Neuronal stem cell (in vitro differentiated cells): Measurements from ENCODE around the gene GP2.
"Not testable (repeated sequence)": the region's sequence is repeated elsewhere in the genome, so short reads cannot be mapped to it uniquely, and the experiment has no call there.

ENCODE experiments used
- DNase-seq: peaks from one replicate; pipeline ENCODE4 v3.0.0-alpha.2; 2013; ENCODE audit warnings: low spot score
- H2AFZ ChIP-seq: one replicate; pipeline ENCODE4 v1.6.1; 2013; ENCODE audit warnings: mild to moderate bottlenecking, low read length, inconsistent platforms
- H2AK5ac ChIP-seq: 2 replicates; pipeline ENCODE4 v1.6.1; 2013; ENCODE audit warnings: low read depth, mild to moderate bottlenecking, inconsistent platforms, low read length, moderate library complexity, mixed read lengths
- H2BK120ac ChIP-seq: 2 replicates; pipeline ENCODE4 v1.6.1; 2013; ENCODE audit warnings: low read depth, mild to moderate bottlenecking, inconsistent platforms, low read length, moderate library complexity, mixed read lengths
- H2BK12ac ChIP-seq: one replicate; pipeline ENCODE4 v1.6.1; 2013; ENCODE audit warnings: low read length, inconsistent platforms
- H2BK15ac ChIP-seq: 2 replicates; pipeline ENCODE4 v1.6.1; 2013; ENCODE audit warnings: mild to moderate bottlenecking, low read length, inconsistent platforms, mixed read lengths
- H2BK5ac ChIP-seq: one replicate; pipeline ENCODE4 v1.6.1; 2013; ENCODE audit warnings: inconsistent platforms, mild to moderate bottlenecking, low read length, moderate library complexity
- H3K14ac ChIP-seq: one replicate; pipeline ENCODE4 v1.6.1; 2013; ENCODE audit warnings: low read length, inconsistent platforms
- H3K18ac ChIP-seq: 2 replicates; pipeline ENCODE4 v1.6.1; 2013; ENCODE audit warnings: low read length, inconsistent platforms
- H3K23ac ChIP-seq: 2 replicates; pipeline ENCODE4 v1.6.1; 2013; ENCODE audit warnings: low read depth, mild to moderate bottlenecking, mixed read lengths, low read length, inconsistent platforms; ENCODE audit not compliant: poor library complexity
- H3K27ac ChIP-seq: replicated peaks from 3 replicates; pipeline ENCODE4 v1.5.1; 2013; ENCODE audit warnings: low read length, inconsistent platforms
- H3K27me3 ChIP-seq, 3 experiments: 2 replicates each; pipeline ENCODE4 v1.6.1; 2013; ENCODE audit warnings: low read length in 3 of 3, mild to moderate bottlenecking in 2 of 3, inconsistent platforms in 1 of 3, low read depth in 1 of 3, mixed read lengths in 1 of 3, moderate library complexity in 1 of 3; ENCODE audit not compliant: control insufficient read depth in 3 of 3, insufficient read depth in 3 of 3
- H3K36me3 ChIP-seq, 2 donors: replicated peaks in 1 of 2; 2 replicates each; pipeline ENCODE4 v1.6.1; 2013; ENCODE audit warnings: low read length in 2 of 2; ENCODE audit not compliant: control insufficient read depth in 2 of 2, insufficient read depth in 2 of 2
- H3K4ac ChIP-seq: 2 replicates; pipeline ENCODE4 v1.6.1; 2013; ENCODE audit warnings: inconsistent platforms, mild to moderate bottlenecking, low read length, moderate library complexity
- H3K4me1 ChIP-seq, 2 donors: 1 replicate in 1 of 2; 2 replicates in 1 of 2; pipeline ENCODE4 v1.6.1; 2013; ENCODE audit warnings: low read length in 2 of 2, low read depth in 1 of 2; ENCODE audit not compliant: control insufficient read depth in 2 of 2, insufficient read depth in 1 of 2
- H3K4me2 ChIP-seq: one replicate; pipeline ENCODE4 v1.6.1; 2013; ENCODE audit warnings: mild to moderate bottlenecking, low read length, inconsistent platforms; ENCODE audit not compliant: insufficient read depth, poor library complexity, severe bottlenecking
- H3K4me3 ChIP-seq, 2 donors: 2 replicates each; pipeline ENCODE4 v1.5.1; 2013; ENCODE audit warnings: low read length in 2 of 2, mild to moderate bottlenecking in 2 of 2, inconsistent platforms in 1 of 2, moderate library complexity in 1 of 2
- H3K79me1 ChIP-seq: one replicate; pipeline ENCODE4 v1.6.1; 2013; ENCODE audit warnings: low read depth, mild to moderate bottlenecking, inconsistent platforms, low read length, moderate library complexity
- H3K9ac ChIP-seq: one replicate; pipeline ENCODE4 v1.6.1; 2013; ENCODE audit warnings: mild to moderate bottlenecking, low read depth, low read length, inconsistent platforms; ENCODE audit not compliant: poor library complexity
- H3K9me3 ChIP-seq, 2 donors: replicated peaks in 1 of 2; 2 replicates each; pipeline versions ENCODE3 to v1.6.1; 2013; ENCODE audit warnings: low read length in 2 of 2, mild to moderate bottlenecking in 2 of 2, inconsistent platforms in 1 of 2, low read depth in 1 of 2, mixed read lengths in 1 of 2, moderate library complexity in 1 of 2; ENCODE audit not compliant: control insufficient read depth in 2 of 2, insufficient read depth in 1 of 2
- H4K8ac ChIP-seq: one replicate; pipeline ENCODE4 v1.6.1; 2013; ENCODE audit warnings: low read depth, mild to moderate bottlenecking, inconsistent platforms, low read length, moderate library complexity
- H4K91ac ChIP-seq: one replicate; pipeline ENCODE4 v1.6.1; 2013; ENCODE audit warnings: low read length, low read depth, mild to moderate bottlenecking, inconsistent platforms; ENCODE audit not compliant: poor library complexity
- WGBS, 2 donors: extraction: QIAGEN DNeasy Blood & Tissue Kit; methylation state at CpG; one replicate each; pipeline ENCODE4 v1.1.7; 2013; ENCODE audit warnings: missing lambda C conversion rate in 2 of 2, mixed read lengths in 1 of 2; ENCODE audit not compliant: insufficient read length in 2 of 2, insufficient replicate concordance in 1 of 2; ENCODE audit errors: extremely low coverage in 2 of 2; 5-methylcytosine and 5-hydroxymethylcytosine counted together

The GP2 gene

DNA sequence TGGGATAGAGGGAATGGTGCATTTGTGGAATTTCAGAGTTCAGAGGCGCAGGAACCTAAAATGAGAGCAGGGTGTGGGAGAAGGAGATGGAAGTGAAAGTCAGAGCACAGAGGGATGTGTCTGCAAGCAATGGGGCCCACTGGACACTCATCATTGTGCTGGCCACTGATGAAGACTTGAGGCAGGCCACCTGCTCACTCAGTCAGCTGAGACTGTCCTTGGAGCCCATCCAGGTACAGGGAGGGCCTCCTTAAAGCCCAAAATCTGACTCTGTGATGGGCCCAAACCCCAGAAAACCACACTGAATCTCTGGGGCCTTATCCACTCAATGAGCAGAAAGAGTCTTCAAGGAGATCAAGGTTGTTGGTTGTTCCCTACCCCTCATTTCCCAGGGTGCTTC, 5.6 kb downstream of the GP2 start:
- Histone ChIP-seq H2AK5ac (no peak overlapping the region), H3K79me1 (no peaks in the 10 kb centered on the region), H3K18ac (no peak overlapping the region), H3K27ac (no peak overlapping the region), H4K8ac (no peak overlapping the region), H2BK5ac (no peak overlapping the region), H3K23ac (no peak overlapping the region), H4K91ac (no peak overlapping the region), H2AFZ (no peak overlapping the region), H3K4me2 (no peak overlapping the region), H3K9me3 (no peaks in the 10 kb centered on the region), H3K27me3 (no peaks in the 10 kb centered on the region), H3K4ac (no peak overlapping the region), H3K4me3 (no peak overlapping the region), H2BK120ac (no peak overlapping the region), H3K36me3 (no peaks in the 10 kb centered on the region), H2BK15ac (no peak overlapping the region), H3K14ac (no peak overlapping the region), H3K4me1 (no peaks in the 10 kb centered on the region), H3K9ac (no peak overlapping the region), H2BK12ac (no peak overlapping the region)
- DNase-seq, result no peak
- whole genome bisulfite sequencing, 2 donors, result no CpG with 5 or more reads among the region's 1 CpG

- not testable (repeated sequence) for H4K8ac ChIP-seq, H3K36me3 ChIP-seq, H2BK5ac ChIP-seq, H3K14ac ChIP-seq, H3K27me3 ChIP-seq, H4K91ac ChIP-seq, H3K4me3 ChIP-seq, H3K23ac ChIP-seq, H3K4me2 ChIP-seq, H2BK15ac ChIP-seq, H2BK120ac ChIP-seq, H3K9ac ChIP-seq, DNase-seq, H3K27ac ChIP-seq, H3K4me1 ChIP-seq, H2AK5ac ChIP-seq, H3K18ac ChIP-seq, H3K9me3 ChIP-seq, H3K79me1 ChIP-seq, H2AFZ ChIP-seq, H3K4ac ChIP-seq, H2BK12ac ChIP-seq
- no CpG with 5 or more reads among the region's 2 CpGs for WGBS, 2 donors
Measured at GRCh38 chr16:20321051-20321450, 6.3 kb downstream of the GP2 start.

GRCh38 chr16:20320592-20320991, 6.7 kb downstream of the GP2 start:
- H2AFZ ChIP-seq, result no peak overlapping the region
- H2AK5ac ChIP-seq, result no peak overlapping the region
- no peak overlapping the region for H2BK12ac ChIP-seq
- no peak overlapping the region for H3K14ac ChIP-seq
- no peak overlapping the region for H3K4ac ChIP-seq
- H2BK120ac ChIP-seq, result no peak overlapping the region
- no peak overlapping the region for H3K4me3 ChIP-seq
- no peaks in the 10 kb centered on the region for H3K79me1 ChIP-seq
- no peak overlapping the region for H3K4me2 ChIP-seq
- H3K27me3 ChIP-seq, result no peaks in the 10 kb centered on the region
- H2BK15ac ChIP-seq, result no peak overlapping the region
- H3K27ac ChIP-seq, result no peak overlapping the region
- no peak overlapping the region for H4K8ac ChIP-seq
- no peak for DNase-seq
- H2BK5ac ChIP-seq, result no peak overlapping the region
- no peak overlapping the region for H3K18ac ChIP-seq
- no peaks in the 10 kb centered on the region for H3K36me3 ChIP-seq
- no peaks in the 10 kb centered on the region for H3K9me3 ChIP-seq
- no peak overlapping the region for H3K9ac ChIP-seq
- no peaks in the 10 kb centered on the region for H3K4me1 ChIP-seq
- H3K23ac ChIP-seq, result no peak overlapping the region
- H4K91ac ChIP-seq, result no peak overlapping the region

GRCh38 chr16:20320178-20320577, 7.1 kb downstream of the GP2 start:
- no CpG with 5 or more reads among the region's 2 CpGs for WGBS, 2 donors

More at GRCh38 chr16:20320178-20320577, 7.1 kb downstream of the GP2 start:
- Histone ChIP-seq H2AFZ (no peak overlapping the region), H3K4me2 (no peak overlapping the region), H3K36me3 (no peaks in the 10 kb centered on the region), H3K79me1 (no peaks in the 10 kb centered on the region), H3K14ac (no peak overlapping the region), H2BK12ac (no peak overlapping the region), H2BK120ac (no peak overlapping the region), H2BK15ac (no peak overlapping the region), H3K9me3 (no peaks in the 10 kb centered on the region), H4K8ac (no peak overlapping the region), H3K18ac (no peak overlapping the region), H3K4me3 (no peak overlapping the region), H2AK5ac (no peak overlapping the region), H3K23ac (no peak overlapping the region), H3K27ac (no peak overlapping the region), H4K91ac (no peak overlapping the region), H3K27me3 (no peaks in the 10 kb centered on the region), H2BK5ac (no peak overlapping the region), H3K4me1 (no peaks in the 10 kb centered on the region), H3K4ac (no peak overlapping the region), H3K9ac (no peak overlapping the region)
- no peak for DNase-seq
